Measurements from ENCODE around the gene DYNC2H1. TPM values are rescaled to one million over a fixed set of nuclear protein-coding genes. Genes with fewer than 3 reads are reported as not detected.

The DYNC2H1 gene
- polyA plus RNA-seq, 1 experiment: 6.1 TPM

DNA sequence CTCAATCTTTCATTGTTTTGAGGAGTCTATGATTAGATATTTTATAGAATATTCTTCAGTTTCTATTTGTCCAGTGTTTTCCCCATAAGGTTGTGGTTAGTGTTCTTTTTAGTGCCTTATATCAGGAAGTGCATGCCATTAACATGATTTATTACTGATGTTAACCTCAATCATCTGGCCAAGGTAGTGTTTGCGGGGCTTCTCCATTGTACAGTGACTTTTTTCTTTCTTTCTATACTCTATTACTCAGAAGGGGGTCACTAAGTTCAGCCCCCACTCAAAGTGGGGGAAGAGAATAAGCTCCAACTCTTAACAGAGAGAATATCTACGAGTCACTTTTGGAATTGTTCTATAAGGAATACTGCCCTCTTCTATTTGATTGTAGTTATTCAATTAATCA, 415.8 kb downstream of the DYNC2H1 start:
- TF ChIP-seq, protein P1, sequence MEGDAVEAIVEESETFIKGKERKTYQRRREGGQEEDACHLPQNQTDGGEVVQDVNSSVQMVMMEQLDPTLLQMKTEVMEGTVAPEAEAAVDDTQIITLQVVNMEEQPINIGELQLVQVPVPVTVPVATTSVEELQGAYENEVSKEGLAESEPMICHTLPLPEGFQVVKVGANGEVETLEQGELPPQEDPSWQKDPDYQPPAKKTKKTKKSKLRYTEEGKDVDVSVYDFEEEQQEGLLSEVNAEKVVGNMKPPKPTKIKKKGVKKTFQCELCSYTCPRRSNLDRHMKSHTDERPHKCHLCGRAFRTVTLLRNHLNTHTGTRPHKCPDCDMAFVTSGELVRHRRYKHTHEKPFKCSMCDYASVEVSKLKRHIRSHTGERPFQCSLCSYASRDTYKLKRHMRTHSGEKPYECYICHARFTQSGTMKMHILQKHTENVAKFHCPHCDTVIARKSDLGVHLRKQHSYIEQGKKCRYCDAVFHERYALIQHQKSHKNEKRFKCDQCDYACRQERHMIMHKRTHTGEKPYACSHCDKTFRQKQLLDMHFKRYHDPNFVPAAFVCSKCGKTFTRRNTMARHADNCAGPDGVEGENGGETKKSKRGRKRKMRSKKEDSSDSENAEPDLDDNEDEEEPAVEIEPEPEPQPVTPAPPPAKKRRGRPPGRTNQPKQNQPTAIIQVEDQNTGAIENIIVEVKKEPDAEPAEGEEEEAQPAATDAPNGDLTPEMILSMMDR (IDR thresholded peaks at IDR 0.05; ENCODE audit: insufficient read depth, low read depth, low read length): no peak
- H3K27me3 ChIP-seq (ENCODE audit: control insufficient read depth, insufficient read depth, low read length): no peaks in the 10 kb centered on the region
- POLR2A ChIA-PET: no interaction called here
- no peaks in the 10 kb centered on the region for H3K36me3 ChIP-seq (ENCODE audit: control insufficient read depth, insufficient read depth, low read length)
- DNase-seq (ENCODE audit: low read depth): peak; percentile 19
- no peak overlapping the region for H3K4me3 ChIP-seq (ENCODE audit: low read depth, low read length)
- CTCF ChIA-PET: no interaction called here

DNA sequence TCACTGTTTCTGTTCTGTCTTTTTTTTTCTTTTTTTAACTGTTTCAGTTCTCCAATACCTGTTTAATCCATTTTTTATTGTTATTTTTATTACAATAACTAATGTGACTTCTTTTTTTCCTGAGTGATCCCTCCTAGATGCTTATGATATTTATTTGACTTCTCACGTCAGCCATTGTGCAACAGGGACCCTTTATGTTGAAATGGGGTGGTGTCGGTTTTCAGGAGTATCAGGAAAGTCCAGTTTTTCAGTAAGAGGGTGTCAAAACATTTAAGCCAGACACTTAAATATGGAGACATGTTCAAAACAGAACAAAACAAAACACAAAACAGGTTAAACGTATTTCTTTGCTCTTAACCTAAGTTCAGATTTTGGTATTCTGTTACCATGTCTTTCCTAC, 418.8 kb downstream of the DYNC2H1 start:
- no peaks in the 10 kb centered on the region for H3K27me3 ChIP-seq (ENCODE audit: control insufficient read depth, insufficient read depth, low read length)
- ChIA-PET CTCF (interaction anchor here (1.0 to 1.4 kb wide), 2 partner anchors 10 to 201 kb away, joined by 3 to 4 read pairs; no protein-coding TSS in a partner anchor), POLR2A (no interaction called here)
- TF ChIP-seq, protein P1 (IDR thresholded peaks at IDR 0.05; ENCODE audit: insufficient read depth, low read depth, low read length): no peak
- no peak for DNase-seq (ENCODE audit: low read depth)
- H3K36me3 ChIP-seq (ENCODE audit: control insufficient read depth, insufficient read depth, low read length): no peaks in the 10 kb centered on the region
- H3K4me3 ChIP-seq (ENCODE audit: low read depth, low read length): no peak overlapping the region

DNA sequence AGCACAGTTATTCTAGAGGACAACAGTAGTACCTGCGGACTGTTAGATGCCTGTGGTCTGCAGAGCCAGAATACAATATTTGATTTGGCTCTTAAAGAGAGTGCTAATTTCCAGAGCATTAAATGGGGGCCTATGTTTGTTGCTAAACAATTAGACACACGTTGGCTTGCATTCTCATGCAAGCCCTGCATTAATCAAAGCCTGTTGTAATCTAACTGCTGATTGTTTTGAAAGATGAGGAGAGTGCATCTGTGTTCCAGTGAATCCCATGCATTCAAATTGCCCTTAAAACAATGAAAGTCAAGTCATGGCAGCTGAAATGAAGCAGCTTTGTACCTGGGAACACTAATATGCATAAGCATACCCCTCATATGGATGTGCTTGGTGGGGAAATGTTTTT, 419.4 kb downstream of the DYNC2H1 start:
- ChIA-PET CTCF (interaction anchor here (1.0 to 1.4 kb wide), 3 partner anchors 9 to 201 kb away, joined by 3 to 4 read pairs (median 3); no protein-coding TSS in a partner anchor), POLR2A (no interaction called here)
- DNase-seq (ENCODE audit: low read depth): no peak
- Histone ChIP-seq H3K27me3 (ENCODE audit: control insufficient read depth, insufficient read depth, low read length) (no peaks in the 10 kb centered on the region), H3K4me3 (ENCODE audit: low read depth, low read length) (no peak overlapping the region), H3K36me3 (ENCODE audit: control insufficient read depth, insufficient read depth, low read length) (no peaks in the 10 kb centered on the region)
- TF ChIP-seq, protein P1 (IDR thresholded peaks at IDR 0.05; ENCODE audit: insufficient read depth, low read depth, low read length): no peak

DNA sequence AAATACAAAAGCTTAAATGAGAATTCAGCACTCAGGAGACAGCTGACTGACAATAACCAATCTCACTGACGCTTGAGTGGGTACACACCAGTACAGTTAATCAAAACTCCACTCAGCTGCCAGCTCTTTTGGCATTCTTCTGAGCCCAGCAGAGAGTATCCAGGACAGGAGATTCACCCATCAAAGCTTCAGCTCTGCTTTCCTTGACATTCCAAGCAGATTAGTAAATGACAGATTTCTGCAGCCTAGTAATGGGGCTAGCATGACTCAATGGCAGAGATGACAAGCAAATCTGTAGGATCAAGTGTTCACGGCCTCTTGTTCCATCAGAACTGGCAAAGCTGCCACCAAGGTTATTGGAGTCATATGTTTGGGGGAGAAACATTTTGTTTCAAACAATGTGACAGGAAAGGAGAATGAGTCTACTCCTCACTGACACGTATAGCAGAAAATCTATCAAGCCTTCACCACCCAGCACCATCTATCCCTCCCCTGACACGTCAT, 420.0 kb downstream of the DYNC2H1 start:
- DNase-seq (ENCODE audit: low read depth): peak; percentile 35
- TF ChIP-seq, protein P1 (IDR thresholded peaks at IDR 0.05; ENCODE audit: insufficient read depth, low read depth, low read length): no peak
- no peaks in the 10 kb centered on the region for H3K27me3 ChIP-seq (ENCODE audit: control insufficient read depth, insufficient read depth, low read length)
- no peaks in the 10 kb centered on the region for H3K36me3 ChIP-seq (ENCODE audit: control insufficient read depth, insufficient read depth, low read length)
- CTCF ChIA-PET: interaction anchor here (1.0 to 1.4 kb wide), 3 partner anchors 8 to 202 kb away, joined by 3 to 4 read pairs (median 3); no protein-coding TSS in a partner anchor
- no peak overlapping the region for H3K4me3 ChIP-seq (ENCODE audit: low read depth, low read length)
- POLR2A ChIA-PET: no interaction called here

Small RNA genes within 50 kb of the gene (small RNA-seq; reads per million reads assigned to genes)
- gene AP003461.1 (ENCODE audit: insufficient read length, low read depth, low replicate concordance): not detected

Other genes starting within 250 kb of the DYNC2H1 start
- 0.12 and 0.38 TPM in 2 replicates for gene MMP12, start 234.4 kb upstream of the DYNC2H1 start, polyA plus RNA-seq (2011; rRNA removed)
- gene MMP13, start 153.7 kb upstream of the DYNC2H1 start, polyA plus RNA-seq (2011; rRNA removed): 0.06 TPM in 1 of 2 replicates, not detected in the other
- gene DCUN1D5, start 17.3 kb upstream of the DYNC2H1 start, polyA plus RNA-seq (2011; rRNA removed): 27.7 and 39.9 TPM in 2 replicates

All from BJ (cell line).